ENCODE data around the gene REXO4. TPM values are rescaled to one million over a fixed set of nuclear protein-coding genes. Genes with fewer than 3 reads are reported as not detected.

The REXO4 gene
- total RNA-seq, 1 experiment from 2014 or later, result 25.0 TPM

GRCh38 chr9:133375724-133376654 lies 41.8 kb downstream of the REXO4 start, which contains the start of the genes STKLD1 and SURF4:
TSS of gene STKLD1 (plus strand) at chr9:133376366. CDS start at chr9:133376474, 108 bp downstream.
TSS of gene SURF4 (minus strand) at chr9:133376060. CDS start at chr9:133375969, 91 bp downstream.
- DNase-seq (ENCODE audit: low spot score), result peak; percentile 95
- in situ Hi-C loops (cut with HindIII; ENCODE audit: low sequenced_read_pairs), result loop anchor here (5.0 kb wide), 1 partner anchor 41 kb away; the partner anchor contains the start of gene REXO4

GRCh38 chr9:133375116-133375723 lies 42.6 kb downstream of the REXO4 start:
- no peak for DNase-seq (ENCODE audit: low spot score)
- in situ Hi-C loops (cut with HindIII; ENCODE audit: low sequenced_read_pairs), result loop anchor here (5.0 kb wide), 1 partner anchor 42 kb away; the partner anchor contains the start of gene REXO4

- DNase-seq (ENCODE audit: low spot score), result no peak
- in situ Hi-C loops (cut with HindIII; ENCODE audit: low sequenced_read_pairs), result loop anchor here (5.0 kb wide), 1 partner anchor 43 kb away; the partner anchor contains the start of gene REXO4
Measured at GRCh38 chr9:133374612-133375115, 43.1 kb downstream of the REXO4 start.

GRCh38 chr9:133372144-133372543 lies 45.7 kb downstream of the REXO4 start:
- no peak for DNase-seq (ENCODE audit: low spot score)
- in situ Hi-C loops (cut with HindIII; ENCODE audit: low sequenced_read_pairs), result no loop called here

GRCh38 chr9:133371261-133371711 lies 46.5 kb downstream of the REXO4 start:
- no peak for DNase-seq (ENCODE audit: low spot score)
- in situ Hi-C loops (cut with HindIII; ENCODE audit: low sequenced_read_pairs), result no loop called here

GRCh38 chr9:133370685-133371084 lies 47.1 kb downstream of the REXO4 start:
- in situ Hi-C loops (cut with HindIII; ENCODE audit: low sequenced_read_pairs), result no loop called here

GRCh38 chr9:133369933-133370332 lies 47.9 kb downstream of the REXO4 start:
- in situ Hi-C loops (cut with HindIII; ENCODE audit: low sequenced_read_pairs), result no loop called here
- no peak for DNase-seq (ENCODE audit: low spot score)

More at GRCh38 chr9:133370685-133371084, 47.1 kb downstream of the REXO4 start:
- DNase-seq (ENCODE audit: low spot score), result no peak

GRCh38 chr9:133369422-133369821 lies 48.4 kb downstream of the REXO4 start:
- in situ Hi-C loops (cut with HindIII; ENCODE audit: low sequenced_read_pairs), result no loop called here

GRCh38 chr9:133368249-133368881 lies 49.4 kb downstream of the REXO4 start:
- peak; percentile 71 for DNase-seq (ENCODE audit: low spot score)
- in situ Hi-C loops (cut with HindIII; ENCODE audit: low sequenced_read_pairs), result no loop called here

More at GRCh38 chr9:133369422-133369821, 48.4 kb downstream of the REXO4 start:
- no peak for DNase-seq (ENCODE audit: low spot score)

GRCh38 chr9:133367778-133368177 lies 50.0 kb downstream of the REXO4 start:
- in situ Hi-C loops (cut with HindIII; ENCODE audit: low sequenced_read_pairs), result no loop called here

GRCh38 chr9:133367221-133367620 lies 50.6 kb downstream of the REXO4 start:
- in situ Hi-C loops (cut with HindIII; ENCODE audit: low sequenced_read_pairs), result no loop called here
- no peak for DNase-seq (ENCODE audit: low spot score)

More at GRCh38 chr9:133367778-133368177, 50.0 kb downstream of the REXO4 start:
- DNase-seq (ENCODE audit: low spot score), result no peak

- in situ Hi-C loops (cut with HindIII; ENCODE audit: low sequenced_read_pairs), result no loop called here
- DNase-seq (ENCODE audit: low spot score), result no peak
Measured at GRCh38 chr9:133366435-133366834, 51.4 kb downstream of the REXO4 start.

- no peak for DNase-seq (ENCODE audit: low spot score)
- in situ Hi-C loops (cut with HindIII; ENCODE audit: low sequenced_read_pairs), result no loop called here
Measured at GRCh38 chr9:133362359-133363044, 55.3 kb downstream of the REXO4 start.

GRCh38 chr9:133361507-133362092 lies 56.2 kb downstream of the REXO4 start:
- in situ Hi-C loops (cut with HindIII; ENCODE audit: low sequenced_read_pairs), result no loop called here
- DNase-seq (ENCODE audit: low spot score), result no peak

- in situ Hi-C loops (cut with HindIII; ENCODE audit: low sequenced_read_pairs), result no loop called here
- DNase-seq (ENCODE audit: low spot score), result no peak
Measured at GRCh38 chr9:133360400-133361393, 57.1 kb downstream of the REXO4 start.

- DNase-seq (ENCODE audit: low spot score), result peak; percentile 74
Measured at GRCh38 chr9:133359399-133360175, 58.2 kb downstream of the REXO4 start.

More at GRCh38 chr9:133359399-133360175, 58.2 kb downstream of the REXO4 start:
- in situ Hi-C loops (cut with HindIII; ENCODE audit: low sequenced_read_pairs), result no loop called here

Measured in G401 (cell line).